IMR-90 (cell line): Measurements from ENCODE around the gene FLT1.

Experiments
- CEBPB ChIP-seq: IDR thresholded peaks from 2 replicates; pipeline ENCODE4 v1.6.1; 2012; ENCODE audit warnings: low read depth, low read length, improper control_type of control experiment
- FOS ChIP-seq: fragments of 150-350 bp; IDR thresholded peaks from 2 replicates; pipeline ENCODE4 v1.6.1; 2016; ENCODE audit warnings: low read depth, low read length
- POLR2A ChIP-seq: IDR thresholded peaks from 2 replicates; pipeline ENCODE4 v1.6.1; 2012; ENCODE audit warnings: mild to moderate bottlenecking, low read depth, low read length
- RAD21 ChIP-seq: IDR thresholded peaks from 2 replicates; pipeline ENCODE4 v1.6.1; 2012; ENCODE audit warnings: low read length, improper control_type of control experiment
- SMC3 ChIP-seq: fragments of 150-350 bp; IDR thresholded peaks from 2 replicates; pipeline ENCODE4 v1.6.1; 2016; ENCODE audit warnings: low read depth, mild to moderate bottlenecking, antibody characterized with exemption, low read length, moderate library complexity
- TF ChIP-seq, protein P1 (sequence below): conservative IDR thresholded peaks from 2 replicates; pipeline ENCODE4 v1.5.1; 2012; ENCODE audit warnings: mild to moderate bottlenecking, low read depth, low read length, improper control_type of control experiment

- TF ChIP-seq, protein P1, sequence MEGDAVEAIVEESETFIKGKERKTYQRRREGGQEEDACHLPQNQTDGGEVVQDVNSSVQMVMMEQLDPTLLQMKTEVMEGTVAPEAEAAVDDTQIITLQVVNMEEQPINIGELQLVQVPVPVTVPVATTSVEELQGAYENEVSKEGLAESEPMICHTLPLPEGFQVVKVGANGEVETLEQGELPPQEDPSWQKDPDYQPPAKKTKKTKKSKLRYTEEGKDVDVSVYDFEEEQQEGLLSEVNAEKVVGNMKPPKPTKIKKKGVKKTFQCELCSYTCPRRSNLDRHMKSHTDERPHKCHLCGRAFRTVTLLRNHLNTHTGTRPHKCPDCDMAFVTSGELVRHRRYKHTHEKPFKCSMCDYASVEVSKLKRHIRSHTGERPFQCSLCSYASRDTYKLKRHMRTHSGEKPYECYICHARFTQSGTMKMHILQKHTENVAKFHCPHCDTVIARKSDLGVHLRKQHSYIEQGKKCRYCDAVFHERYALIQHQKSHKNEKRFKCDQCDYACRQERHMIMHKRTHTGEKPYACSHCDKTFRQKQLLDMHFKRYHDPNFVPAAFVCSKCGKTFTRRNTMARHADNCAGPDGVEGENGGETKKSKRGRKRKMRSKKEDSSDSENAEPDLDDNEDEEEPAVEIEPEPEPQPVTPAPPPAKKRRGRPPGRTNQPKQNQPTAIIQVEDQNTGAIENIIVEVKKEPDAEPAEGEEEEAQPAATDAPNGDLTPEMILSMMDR, result no peak
- TF ChIP-seq RAD21 (no peak), CEBPB (no peak), POLR2A (no peak), FOS (no peak), SMC3 (no peak)
Measured at GRCh38 chr13:28510542-28510941, 15.6 kb upstream of the FLT1 start.
